ENCODE data around the gene CDK11B.
"Not testable (repeated sequence)": the region's sequence is repeated elsewhere in the genome, so short reads cannot be mapped to it uniquely, and the experiment has no call there.

The CDK11B gene

GRCh38 chr1:1647567-1648241 is 11.1 kb downstream of the CDK11B start:
- not testable (repeated sequence) for DNase-seq

GRCh38 chr1:1646326-1646725 is 12.5 kb downstream of the CDK11B start:
- DNase-seq, result not testable (repeated sequence)

GRCh38 chr1:1640711-1641461 is 17.9 kb downstream of the CDK11B start:
- DNase-seq, result not testable (repeated sequence)

DNA sequence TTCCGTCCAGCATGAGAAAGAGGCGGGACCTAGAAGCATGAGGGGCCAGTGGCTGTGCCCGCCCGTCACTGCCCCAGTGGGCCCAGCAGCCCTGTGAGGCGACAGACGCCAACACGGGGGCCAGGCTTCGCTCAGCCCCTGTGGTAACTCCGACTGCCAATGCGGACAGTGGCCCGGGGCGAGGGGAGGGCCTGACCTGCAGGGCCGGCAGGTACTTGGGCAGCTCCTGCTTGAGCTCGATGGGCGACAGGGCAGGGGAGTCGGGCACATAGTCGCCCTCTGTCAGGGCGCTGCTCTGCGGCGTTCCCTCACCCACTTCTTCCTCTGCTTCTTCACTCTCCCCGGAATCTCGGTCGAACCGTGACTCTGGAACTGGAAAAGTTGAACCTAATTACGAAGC is 18.7 kb downstream of the CDK11B start:
- not testable (repeated sequence) for DNase-seq

GRCh38 chr1:1639368-1639767 is 19.4 kb downstream of the CDK11B start:
- not testable (repeated sequence) for DNase-seq

DNA sequence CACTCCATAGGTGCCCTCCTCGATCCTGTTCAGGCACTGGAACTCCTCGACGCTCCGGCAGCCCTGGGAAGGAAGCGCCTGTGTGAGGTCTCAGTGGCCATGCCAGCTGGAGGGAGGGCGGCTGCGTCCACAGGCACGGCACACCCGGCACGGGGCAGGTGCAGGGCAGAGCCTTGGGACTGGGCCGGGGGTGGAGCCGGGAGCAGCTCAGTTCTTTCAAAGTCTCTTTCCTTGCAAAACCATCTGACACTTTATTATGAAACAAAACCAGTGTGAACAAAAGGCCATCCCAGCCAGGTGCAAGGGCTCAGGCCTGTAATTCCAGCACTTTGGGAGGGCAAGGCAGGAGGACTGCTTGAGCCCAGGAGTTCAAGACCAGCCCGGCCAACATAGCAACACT is 20.3 kb downstream of the CDK11B start:
- DNase-seq, result not testable (repeated sequence)

- not testable (repeated sequence) for DNase-seq
Measured at GRCh38 chr1:1637479-1637875, 21.3 kb downstream of the CDK11B start.

- not testable (repeated sequence) for DNase-seq
Measured at GRCh38 chr1:1636621-1637478, 22.0 kb downstream of the CDK11B start.

DNA sequence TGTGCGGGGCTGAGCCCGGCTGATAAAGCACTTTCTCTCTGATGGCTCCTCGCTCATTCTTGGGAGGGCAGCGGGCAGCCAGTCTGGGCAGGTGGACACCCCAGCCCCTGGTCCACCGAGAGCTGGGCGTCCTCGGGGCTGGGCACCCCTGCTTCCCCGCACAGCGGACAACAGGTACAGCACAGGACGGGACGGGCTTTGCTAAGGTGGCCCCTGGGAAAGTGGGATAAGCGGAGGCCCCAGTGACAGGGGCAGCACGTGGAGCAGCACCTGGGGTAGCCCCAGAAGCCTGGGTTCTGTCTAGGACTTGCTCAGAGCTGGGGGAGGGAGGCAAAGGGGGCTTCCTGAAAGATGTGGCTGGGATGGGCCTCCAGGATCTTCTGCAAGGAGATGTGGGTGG is 24.2 kb downstream of the CDK11B start:
- not testable (repeated sequence) for DNase-seq

- DNase-seq, result not testable (repeated sequence)
Measured at GRCh38 chr1:1633409-1633808, 25.4 kb downstream of the CDK11B start.

DNA sequence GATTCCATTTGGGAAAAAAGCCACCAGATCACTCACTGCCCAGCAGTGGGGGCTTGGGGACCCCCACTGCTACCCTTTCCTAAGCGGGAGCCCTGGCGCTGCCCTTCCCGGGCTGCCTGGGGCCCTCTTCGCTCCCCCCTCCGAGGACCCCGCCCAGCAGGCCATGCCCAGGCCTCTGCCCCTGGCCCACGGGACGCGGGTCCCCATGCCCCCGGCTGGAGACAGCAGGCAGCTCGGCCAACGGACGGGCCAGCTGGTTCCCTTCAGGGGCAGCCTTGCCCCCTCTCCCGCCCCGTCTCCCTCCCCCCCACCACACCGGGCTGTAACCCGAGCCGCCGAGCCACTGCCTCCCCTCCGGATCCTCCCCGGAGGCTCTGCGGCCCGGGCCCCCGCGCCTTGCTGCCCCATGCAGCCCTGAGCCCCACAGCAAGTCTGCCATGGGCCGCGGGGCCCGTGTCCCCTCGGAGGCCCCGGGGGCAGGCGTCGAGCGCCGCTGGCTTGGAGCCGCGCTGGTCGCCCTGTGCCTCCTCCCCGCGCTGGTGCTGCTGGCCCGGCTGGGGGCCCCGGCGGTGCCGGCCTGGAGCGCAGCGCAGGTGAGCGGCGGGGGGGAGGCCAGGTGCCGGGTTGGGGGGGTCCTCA is 26.9 kb downstream of the CDK11B start, which contains the start of gene MMP23B:
MMP23B (plus strand) TSS at position 392 of the 639 bp plus-strand sequence; CDS start at position 438, 46 bp downstream.
- peak; percentile 80 for DNase-seq

- peak; percentile 95 for DNase-seq
Measured at GRCh38 chr1:1630965-1631781, 27.6 kb downstream of the CDK11B start.

- DNase-seq, result peak; percentile 95
Measured at GRCh38 chr1:1630191-1630964, 28.4 kb downstream of the CDK11B start.

DNA sequence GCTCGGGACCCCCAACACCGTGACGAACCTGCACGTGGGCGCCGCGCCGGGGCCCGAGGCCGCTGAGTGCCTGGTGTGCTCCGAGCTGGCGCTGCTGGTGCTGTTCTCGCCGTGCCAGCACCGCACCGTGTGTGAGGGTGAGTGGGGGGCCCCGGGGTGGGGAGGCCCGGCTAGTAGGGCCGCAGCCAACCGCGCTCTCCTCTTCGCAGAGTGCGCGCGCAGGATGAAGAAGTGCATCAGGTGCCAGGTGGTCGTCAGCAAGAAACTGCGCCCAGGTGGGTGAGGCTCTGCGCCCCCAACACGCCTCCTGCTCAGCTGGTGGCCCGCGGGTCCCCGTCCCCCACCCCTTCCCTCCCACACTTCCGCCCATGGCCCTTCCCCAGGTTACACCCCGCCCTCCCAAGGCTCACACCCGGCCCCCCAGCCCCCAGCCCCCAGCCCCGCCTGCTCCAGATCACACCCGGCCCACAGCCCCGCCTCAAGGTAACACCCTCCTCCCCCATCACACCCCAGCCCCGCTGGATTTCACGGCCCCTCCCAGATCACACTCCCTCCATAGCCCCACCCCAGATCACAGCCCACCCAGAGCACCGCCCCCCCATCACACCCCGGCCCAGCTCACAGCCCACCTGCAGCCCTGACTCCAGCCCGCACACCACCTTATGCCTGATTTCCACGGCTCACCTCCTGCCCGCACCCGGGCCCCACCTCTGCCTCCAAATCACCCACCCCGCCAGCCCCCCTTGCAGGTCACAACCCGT is 29.2 kb downstream of the CDK11B start:
- DNase-seq, result peak; percentile 39

GRCh38 chr1:1628754-1629429 is 29.9 kb downstream of the CDK11B start:
- DNase-seq, result no peak

DNA sequence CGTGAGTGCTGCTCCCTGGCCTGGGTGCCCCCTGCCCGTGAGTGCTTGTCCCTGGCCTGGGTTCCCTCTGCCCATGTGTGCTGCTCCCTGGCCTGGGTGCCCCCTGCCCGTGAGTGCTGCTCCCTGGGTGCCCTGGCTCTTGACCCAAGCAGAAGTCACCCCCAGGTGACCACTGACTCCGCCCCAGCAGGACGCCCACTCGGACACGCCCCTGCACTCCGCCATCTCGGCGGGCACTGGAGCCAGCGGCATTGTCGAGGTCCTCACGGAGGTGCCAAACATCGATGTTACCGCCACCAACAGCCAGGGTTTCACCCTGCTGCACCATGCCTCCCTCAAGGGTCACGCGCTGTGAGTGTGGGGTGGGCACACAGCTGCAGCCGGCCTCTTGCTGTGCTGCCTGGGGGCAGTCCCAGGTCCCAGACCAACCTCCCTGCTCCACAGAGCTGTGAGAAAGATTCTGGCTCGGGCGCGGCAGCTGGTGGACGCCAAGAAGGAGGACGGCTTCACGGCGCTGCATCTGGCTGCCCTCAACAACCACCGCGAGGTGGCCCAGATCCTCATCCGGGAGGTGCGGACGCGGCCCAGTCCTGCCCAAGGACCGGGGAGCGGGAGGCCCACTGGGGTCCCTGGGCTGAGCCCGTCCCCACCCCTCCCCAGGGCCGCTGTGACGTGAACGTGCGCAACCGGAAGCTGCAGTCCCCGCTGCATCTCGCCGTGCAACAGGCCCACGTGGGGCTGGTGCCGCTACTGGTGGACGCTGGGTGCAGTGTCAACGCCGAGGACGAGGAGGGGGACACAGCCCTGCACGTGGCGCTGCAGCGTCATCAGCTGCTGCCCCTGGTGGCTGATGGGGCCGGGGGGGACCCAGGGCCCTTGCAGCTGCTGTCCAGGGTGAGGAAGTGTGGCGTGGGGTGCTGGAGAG is 30.7 kb downstream of the CDK11B start:
- DNase-seq, result peak; percentile 47

DNA sequence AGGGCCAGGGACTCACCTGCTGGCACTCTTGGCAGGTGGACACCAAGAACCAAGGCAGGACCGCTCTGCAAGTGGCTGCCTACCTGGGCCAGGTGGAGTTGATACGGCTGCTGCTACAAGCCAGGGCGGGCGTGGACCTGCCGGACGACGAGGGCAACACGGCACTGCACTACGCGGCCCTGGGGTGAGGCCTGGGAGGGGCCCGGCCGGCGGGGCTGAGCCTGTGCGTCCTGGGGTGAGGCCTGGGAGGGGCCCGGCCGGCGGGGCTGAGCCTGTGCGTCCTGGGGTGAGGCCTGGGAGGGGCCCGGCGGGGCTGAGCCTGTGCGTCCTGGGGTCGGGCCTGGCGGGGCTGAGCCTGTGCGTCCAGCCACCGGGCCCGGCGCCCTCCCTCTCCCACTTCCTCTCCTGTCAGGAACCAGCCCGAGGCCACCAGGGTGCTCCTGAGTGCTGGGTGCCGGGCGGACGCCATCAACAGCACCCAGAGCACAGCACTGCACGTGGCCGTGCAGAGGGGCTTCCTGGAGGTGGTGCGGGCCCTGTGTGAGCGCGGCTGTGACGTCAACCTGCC is 31.5 kb downstream of the CDK11B start:
- DNase-seq, result no peak

All from femur (tissue), 1 donor.